NT2/D1 (cell line): ENCODE results near the gene BTG1.
"Not testable (repeated sequence)": the region's sequence is repeated elsewhere in the genome, so short reads cannot be mapped to it uniquely, and the experiment has no call there.

Experiments used
- DNase-seq: peaks from one replicate; pipeline ENCODE4 v3.0.0-alpha.2; 2011; ENCODE audit warnings: low read depth, low spot score
- H3K27me3 ChIP-seq: 2 replicates; pipeline ENCODE4 v1.6.0; 2011; ENCODE audit warnings: mild to moderate bottlenecking; ENCODE audit not compliant: insufficient read length, insufficient read depth
- H3K36me3 ChIP-seq: 2 replicates; pipeline ENCODE4 v1.6.1; 2011; ENCODE audit warnings: mild to moderate bottlenecking, low read length, mixed read lengths; ENCODE audit not compliant: insufficient read depth, insufficient read length
- H3K4me1 ChIP-seq: 2 replicates; pipeline ENCODE4 v1.5.1; 2011; ENCODE audit not compliant: insufficient read depth, insufficient read length
- H3K4me3 ChIP-seq: 2 replicates; pipeline ENCODE4 v1.5.1; 2011; ENCODE audit warnings: low read depth; ENCODE audit not compliant: insufficient read length
- H3K9ac ChIP-seq: 2 replicates; pipeline ENCODE4 v1.6.0; 2011; ENCODE audit warnings: low read depth; ENCODE audit not compliant: insufficient read length
- H3K9me3 ChIP-seq: 2 replicates; pipeline ENCODE4 v1.5.1; 2011; ENCODE audit warnings: mild to moderate bottlenecking, low read length; ENCODE audit not compliant: insufficient read depth
- SUZ12 ChIP-seq: IDR thresholded peaks from 2 replicates; pipeline ENCODE4 v1.6.1; 2011; ENCODE audit not compliant: insufficient read length, insufficient read depth; ENCODE audit errors: extremely low read depth
- YY1 ChIP-seq: IDR thresholded peaks from 2 replicates; pipeline ENCODE4 v1.6.1; 2011; ENCODE audit not compliant: insufficient read length, insufficient read depth
- ZNF274 ChIP-seq: IDR thresholded peaks from 2 replicates; pipeline ENCODE4 v1.6.1; 2011; ENCODE audit warnings: mild to moderate bottlenecking, low read depth, low read length

Gene BTG1

GRCh38 chr12:92138144-92138543 lies 7.5 kb downstream of the BTG1 start:
- Histone ChIP-seq H3K9me3 (no peaks in the 10 kb centered on the region), H3K27me3 (no peaks in the 10 kb centered on the region), H3K4me1 (no peaks in the 10 kb centered on the region), H3K9ac (no peak overlapping the region), H3K4me3 (no peak overlapping the region), H3K36me3 (peaks cover 13% of the 10 kb centered on the region)
- TF ChIP-seq SUZ12 = no peak
- no peak for TF ChIP-seq YY1
- TF ChIP-seq ZNF274 = no peak
- DNase-seq = no peak

- Histone ChIP-seq H3K36me3 (peaks cover 8% of the 10 kb centered on the region), H3K9me3 (no peaks in the 10 kb centered on the region), H3K9ac (no peak overlapping the region), H3K4me3 (no peak overlapping the region), H3K27me3 (no peaks in the 10 kb centered on the region), H3K4me1 (no peaks in the 10 kb centered on the region)
- TF ChIP-seq YY1 (no peak), ZNF274 (no peak), SUZ12 (no peak)
- no peak for DNase-seq
These were observed 8.5 kb downstream of the BTG1 start for GRCh38 chr12:92136965-92137721.

GRCh38 chr12:92136026-92136730 lies 9.5 kb downstream of the BTG1 start:
- H3K9ac ChIP-seq = no peak overlapping the region
- H3K4me3 ChIP-seq = no peak overlapping the region

GRCh38 chr12:92135541-92135940 lies 10.1 kb downstream of the BTG1 start:
- not testable (repeated sequence) for H3K4me1 ChIP-seq, H3K27me3 ChIP-seq, H3K36me3 ChIP-seq, H3K4me3 ChIP-seq, H3K9ac ChIP-seq, H3K9me3 ChIP-seq, DNase-seq

More at GRCh38 chr12:92136026-92136730, 9.5 kb downstream of the BTG1 start:
- Histone ChIP-seq H3K27me3 (no peaks in the 10 kb centered on the region), H3K9me3 (no peaks in the 10 kb centered on the region), H3K36me3 (peaks cover 4% of the 10 kb centered on the region), H3K4me1 (no peaks in the 10 kb centered on the region)
- no peak for TF ChIP-seq YY1
- DNase-seq = no peak

GRCh38 chr12:92134638-92135274 lies 10.9 kb downstream of the BTG1 start:
- H3K36me3 ChIP-seq = no peaks in the 10 kb centered on the region
- no peaks in the 10 kb centered on the region for H3K9me3 ChIP-seq
- no peak overlapping the region for H3K9ac ChIP-seq
- H3K4me1 ChIP-seq = no peaks in the 10 kb centered on the region
- TF ChIP-seq SUZ12 (no peak), YY1 (no peak), ZNF274 (no peak)
- no peak overlapping the region for H3K4me3 ChIP-seq
- no peak for DNase-seq
- H3K27me3 ChIP-seq = no peaks in the 10 kb centered on the region

- H3K27me3 ChIP-seq = no peaks in the 10 kb centered on the region
- no peaks in the 10 kb centered on the region for H3K36me3 ChIP-seq
- H3K4me1 ChIP-seq = no peaks in the 10 kb centered on the region
- TF ChIP-seq SUZ12 (no peak), YY1 (no peak), ZNF274 (no peak)
- H3K9me3 ChIP-seq = no peaks in the 10 kb centered on the region
- H3K4me3 ChIP-seq = no peak overlapping the region
- DNase-seq = no peak
- H3K9ac ChIP-seq = no peak overlapping the region
These were observed 11.6 kb downstream of the BTG1 start for GRCh38 chr12:92133795-92134637.

- no peak overlapping the region for H3K9ac ChIP-seq
- no peaks in the 10 kb centered on the region for H3K4me1 ChIP-seq
- no peak overlapping the region for H3K4me3 ChIP-seq
- DNase-seq = no peak
- no peaks in the 10 kb centered on the region for H3K27me3 ChIP-seq
- TF ChIP-seq YY1 (no peak), ZNF274 (no peak), SUZ12 (no peak)
- H3K36me3 ChIP-seq = no peaks in the 10 kb centered on the region
- no peaks in the 10 kb centered on the region for H3K9me3 ChIP-seq
These were observed 12.5 kb downstream of the BTG1 start for GRCh38 chr12:92133171-92133570.
